Endothelial cell of umbilical vein (primary cell): ENCODE data around the gene DYRK1A. TPM values are rescaled to one million over a fixed set of nuclear protein-coding genes. Genes with fewer than 3 reads are reported as not detected.

Source experiments
- BruUV-seq: library from RNA; stranded (reverse); fragments of 400-500 nt; replicated peaks from 2 replicates; lab custom pipeline; 2021; lab: Mats Ljungman, UMichigan
- CTCF ChIA-PET: fragments of 300-600, 350-600 bp; sonication (Branson Sonifier 250); formaldehyde crosslinking; loops from one replicate; lab custom pipeline; 2021; ENCODE audit warnings: antibody characterized with exemption, inconsistent platforms; lab: Charles Lee
- POLR2A ChIA-PET: fragments of 300-600, 350-600 bp; sonication (Branson Sonifier 250); formaldehyde crosslinking; loops from one replicate; lab custom pipeline; 2021; ENCODE audit warnings: antibody characterized with exemption, inconsistent platforms; lab: Charles Lee
- DNase-seq: peaks from one replicate; pipeline ENCODE4 v3.0.0-alpha.2; 2011; ENCODE audit warnings: low read depth, low spot score
- FAIRE-seq: peaks from 2 replicates; lab custom pipeline; 2011; peaks lifted over from hg19 to GRCh38; lab: Jason Lieb, UNC
- H2AFZ ChIP-seq: 2 replicates; pipeline ENCODE4 v1.6.0; 2012; ENCODE audit warnings: low read depth, low read length, control low read depth, inconsistent platforms
- H3K27ac ChIP-seq: 2 replicates; pipeline ENCODE4 v1.5.1; 2011; ENCODE audit warnings: low read depth, mild to moderate bottlenecking, control low read depth, low read length, moderate library complexity; ENCODE audit not compliant: insufficient read depth
- H3K27me3 ChIP-seq, 2 experiments: 2 replicates each; pipeline versions ENCODE4 v1.6.0 to v1.6.1; 2011; ENCODE audit warnings: low read length in 2 of 2, mixed read lengths in 1 of 2; ENCODE audit not compliant: control insufficient read depth in 2 of 2, insufficient read depth in 2 of 2
- H3K36me3 ChIP-seq, 2 experiments: 2 replicates in 1 of 2; 3 replicates in 1 of 2; pipeline ENCODE4 v1.5.1; 2011; ENCODE audit warnings: low read length in 2 of 2, mild to moderate bottlenecking in 1 of 2, moderate library complexity in 1 of 2; ENCODE audit not compliant: control insufficient read depth in 2 of 2, insufficient read depth in 2 of 2; ENCODE audit errors: extremely low read depth in 1 of 2
- H3K4me1 ChIP-seq: 3 replicates; pipeline ENCODE4 v1.5.1; 2011; ENCODE audit warnings: mild to moderate bottlenecking, low read length; ENCODE audit not compliant: control insufficient read depth, insufficient read depth; ENCODE audit errors: extremely low read depth
- H3K4me2 ChIP-seq: 2 replicates; pipeline ENCODE4 v1.6.1; 2011; ENCODE audit warnings: low read length, control low read depth, mixed read lengths; ENCODE audit not compliant: insufficient read depth
- H3K4me3 ChIP-seq, 3 experiments: fragments of 200-600 bp in 1 of 3; sonication (generic), shearing (Covaris generic) in 1 of 3; replicated peaks in 1 of 3; 2 replicates each; pipeline ENCODE4 v1.5.1; 2011 to 2016; ENCODE audit warnings: control low read depth in 3 of 3, low read length in 3 of 3, mild to moderate bottlenecking in 2 of 3, inconsistent platforms in 1 of 3, low read depth in 1 of 3, moderate library complexity in 1 of 3; ENCODE audit not compliant: insufficient read depth in 1 of 3
- H3K79me2 ChIP-seq: 2 replicates; pipeline ENCODE4 v1.6.0; 2012; ENCODE audit warnings: low read length, inconsistent platforms; ENCODE audit not compliant: control insufficient read depth, insufficient read depth
- H3K9ac ChIP-seq: replicated peaks from 2 replicates; pipeline ENCODE3; 2011; ENCODE audit warnings: low read length, control low read depth; ENCODE audit not compliant: insufficient read depth; ENCODE audit errors: extremely low read depth
- H3K9me1 ChIP-seq: replicated peaks from 3 replicates; pipeline ENCODE4 v1.6.0; 2011; ENCODE audit warnings: mild to moderate bottlenecking, low read length; ENCODE audit not compliant: control insufficient read depth, insufficient read depth; ENCODE audit errors: extremely low read depth
- H3K9me3 ChIP-seq: replicated peaks from 2 replicates; pipeline ENCODE4 v1.5.1; 2012; ENCODE audit warnings: low read length, inconsistent platforms; ENCODE audit not compliant: control insufficient read depth, insufficient read depth
- H4K20me1 ChIP-seq: replicated peaks from 2 replicates; pipeline ENCODE3; 2011; ENCODE audit warnings: mild to moderate bottlenecking, low read length; ENCODE audit not compliant: control insufficient read depth, insufficient read depth; ENCODE audit errors: extremely low read depth
- EZH2 ChIP-seq: IDR thresholded peaks from 2 replicates; pipeline ENCODE4 v1.6.1; 2012; ENCODE audit warnings: borderline replicate concordance, low read depth, mild to moderate bottlenecking, moderate library complexity, low read length, inconsistent platforms; ENCODE audit not compliant: severe bottlenecking
- FOS ChIP-seq: IDR thresholded peaks from 2 replicates; pipeline ENCODE4 v1.6.1; 2011; ENCODE audit warnings: mild to moderate bottlenecking, low read length, moderate library complexity, borderline replicate concordance; ENCODE audit not compliant: insufficient read depth
- JUN ChIP-seq: IDR thresholded peaks from 2 replicates; pipeline ENCODE4 v1.6.1; 2011; ENCODE audit warnings: borderline replicate concordance, low read depth; ENCODE audit not compliant: insufficient read length, insufficient read depth
- MYC ChIP-seq: IDR thresholded peaks from one replicate; pipeline ENCODE4 v1.6.1; 2011; ENCODE audit warnings: mild to moderate bottlenecking, low read depth, low read length
- POLR2A ChIP-seq: IDR thresholded peaks from 2 replicates; pipeline ENCODE4 v1.6.1; 2012; ENCODE audit warnings: low read depth, mild to moderate bottlenecking, control low read depth, low read length
- POLR2AphosphoS5 ChIP-seq: IDR thresholded peaks from 2 replicates; pipeline ENCODE4 v1.6.1; 2012; ENCODE audit warnings: low read depth, mild to moderate bottlenecking, control low read depth, low read length, moderate library complexity; ENCODE audit not compliant: insufficient read depth
- dilution Hi-C: fragments of 300-500 bp; cut with MboI; formaldehyde crosslinking; loops from one replicate; pipeline ENCODE4 v1.15.0; 2019; ENCODE audit warnings: low sequenced_read_pairs; ENCODE audit not compliant: extremely low pct_ligation_motif_present
- intact Hi-C: fragments of 100-400 bp; cut with micrococcal nuclease; formaldehyde crosslinking; loops from one replicate; pipeline ENCODE4 v1.10.0; 2022
- polyA plus RNA-seq, 4 experiments: library from polyadenylated mRNA; depleted of rRNA in 3 of 4; stranded (reverse) in 3 of 4; unstranded in 1 of 4; fragments of >200 nt; gene quantifications; 2 replicates each; pipeline versions ENCODE4 v1.2.1 to v1.2.3, GENCODE V29; 2011 to 2012; ENCODE audit warnings: missing spikeins in 1 of 4
- total RNA-seq: library from RNA; stranded (reverse); gene quantifications from 2 replicates; pipeline ENCODE4 v1.2.3, GENCODE V29; 2021
- TF ChIP-seq, protein P1 (sequence below), 2 donors: IDR thresholded peaks; 1 replicate in 1 of 2; 2 replicates in 1 of 2; pipeline ENCODE4 v1.5.1; 2011; ENCODE audit warnings: low read length in 2 of 2, mild to moderate bottlenecking in 2 of 2, moderate library complexity in 2 of 2, control low read depth in 1 of 2, inconsistent platforms in 1 of 2, low read depth in 1 of 2; ENCODE audit not compliant: insufficient read depth in 1 of 2; ENCODE audit errors: extremely low read depth in 1 of 2
- TF ChIP-seq, protein P2 (sequence below): IDR thresholded peaks from 2 replicates; pipeline ENCODE4 v1.6.1; 2011; ENCODE audit not compliant: insufficient read depth, insufficient read length

Gene DYRK1A
- total and polyA plus RNA-seq, 2 donors (not counting 3 experiments of a cell fraction or from before 2014, with no cell fraction given), result 51.8 to 53.7 TPM

DNA sequence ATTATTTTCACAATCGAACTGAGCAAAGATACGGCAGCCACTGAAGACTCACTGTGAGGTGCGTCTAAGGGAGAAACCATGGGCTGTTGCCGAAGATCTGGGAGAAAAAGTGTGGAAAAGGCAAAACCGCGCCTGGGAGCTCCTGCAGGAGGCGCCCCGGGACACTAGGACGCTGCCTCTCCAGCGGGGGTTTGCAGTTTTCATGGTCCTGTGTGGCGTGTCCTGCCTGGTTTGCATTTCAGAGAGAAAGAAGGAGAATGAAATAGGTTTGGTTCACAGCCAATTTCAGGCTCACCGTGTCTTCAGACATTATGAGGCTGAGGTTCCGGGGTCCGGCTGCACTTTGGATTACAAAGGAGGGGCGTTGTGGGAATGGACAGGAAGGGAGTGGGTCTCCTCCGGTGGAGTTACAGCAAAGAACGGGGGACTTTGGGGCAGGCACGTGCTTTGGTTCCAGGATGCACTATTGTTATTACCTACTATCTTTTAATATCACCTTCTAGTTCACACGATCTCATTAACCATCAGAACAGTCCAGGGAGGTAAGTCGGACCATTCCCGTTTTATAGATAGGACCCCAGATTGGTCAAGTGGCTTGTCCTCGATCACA lies 179.8 kb downstream of the DYRK1A start:
- TF ChIP-seq, protein P1, sequence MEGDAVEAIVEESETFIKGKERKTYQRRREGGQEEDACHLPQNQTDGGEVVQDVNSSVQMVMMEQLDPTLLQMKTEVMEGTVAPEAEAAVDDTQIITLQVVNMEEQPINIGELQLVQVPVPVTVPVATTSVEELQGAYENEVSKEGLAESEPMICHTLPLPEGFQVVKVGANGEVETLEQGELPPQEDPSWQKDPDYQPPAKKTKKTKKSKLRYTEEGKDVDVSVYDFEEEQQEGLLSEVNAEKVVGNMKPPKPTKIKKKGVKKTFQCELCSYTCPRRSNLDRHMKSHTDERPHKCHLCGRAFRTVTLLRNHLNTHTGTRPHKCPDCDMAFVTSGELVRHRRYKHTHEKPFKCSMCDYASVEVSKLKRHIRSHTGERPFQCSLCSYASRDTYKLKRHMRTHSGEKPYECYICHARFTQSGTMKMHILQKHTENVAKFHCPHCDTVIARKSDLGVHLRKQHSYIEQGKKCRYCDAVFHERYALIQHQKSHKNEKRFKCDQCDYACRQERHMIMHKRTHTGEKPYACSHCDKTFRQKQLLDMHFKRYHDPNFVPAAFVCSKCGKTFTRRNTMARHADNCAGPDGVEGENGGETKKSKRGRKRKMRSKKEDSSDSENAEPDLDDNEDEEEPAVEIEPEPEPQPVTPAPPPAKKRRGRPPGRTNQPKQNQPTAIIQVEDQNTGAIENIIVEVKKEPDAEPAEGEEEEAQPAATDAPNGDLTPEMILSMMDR (IDR thresholded peaks at IDR 0.05; ENCODE audit: extremely low read depth in 1 of 2, insufficient read depth in 1 of 2, low read depth in 1 of 2, low read length in 2 of 2), result no peak
- TF ChIP-seq POLR2A, result no peak
- no peak for TF ChIP-seq JUN
- TF ChIP-seq FOS, result no peak
- TF ChIP-seq MYC, result no peak
- TF ChIP-seq POLR2AphosphoS5, result no peak
- TF ChIP-seq EZH2, result no peak
- TF ChIP-seq, protein P2, sequence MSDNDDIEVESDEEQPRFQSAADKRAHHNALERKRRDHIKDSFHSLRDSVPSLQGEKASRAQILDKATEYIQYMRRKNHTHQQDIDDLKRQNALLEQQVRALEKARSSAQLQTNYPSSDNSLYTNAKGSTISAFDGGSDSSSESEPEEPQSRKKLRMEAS, result no peak
- Histone ChIP-seq H2AFZ (peak overlapping the region; percentile 90), H3K4me2 (peak overlapping the region; percentile 87), H3K4me3 (no peak overlapping the region), H3K36me3 (no peaks in the 10 kb centered on the region), H4K20me1 (no peaks in the 10 kb centered on the region), H3K9ac (peak overlapping the region; percentile 62), H3K79me2 (no peaks in the 10 kb centered on the region), H3K9me1 (no peaks in the 10 kb centered on the region), H3K4me1 (peaks cover 22% of the 10 kb centered on the region), H3K27ac (peak overlapping the region; percentile 92), H3K27me3 (no peaks in the 10 kb centered on the region), H3K9me3 (no peaks in the 10 kb centered on the region)
- dilution Hi-C loops (no loop called here), intact Hi-C loops (no loop called here)
- FAIRE-seq, result no peak
- POLR2A ChIA-PET, result no interaction called here
- no TSS peak for BruUV-seq
- CTCF ChIA-PET, result interaction anchor here (0.7 to 1.4 kb wide), 7 partner anchors 9 to 154 kb away, joined by 3 to 10 read pairs (median 4); no protein-coding TSS in a partner anchor
- no peak for DNase-seq
